GM13977 (cell line): ENCODE results near the gene THOP1.

Source experiments
- DNase-seq: peaks from one replicate; pipeline ENCODE4 v3.0.0; 2012; ENCODE audit warnings: low spot score
- CTCF ChIP-seq: IDR thresholded peaks from 2 replicates; pipeline ENCODE4 v1.5.1; 2012; ENCODE audit warnings: mild to moderate bottlenecking, control low read depth; ENCODE audit not compliant: insufficient read depth; ENCODE audit errors: extremely low read depth, missing control alignments
- in situ Hi-C: fragments of 300-500 bp; cut with MboI; formaldehyde crosslinking; loops from one replicate; pipeline ENCODE4 v1.12.0; 2022; ENCODE audit warnings: low sequenced_read_pairs, low pct_unique_long_range_greater_than_20kb, mixed read lengths, inconsistent platforms; ENCODE audit not compliant: unreplicated experiment

Gene THOP1

GRCh38 chr19:2853015-2853606, 67.8 kb downstream of the THOP1 start:
- in situ Hi-C loops, result no loop called here
- TF ChIP-seq CTCF, result no peak
- no peak for DNase-seq

GRCh38 chr19:2854849-2855248, 69.5 kb downstream of the THOP1 start:
- no peak for DNase-seq
- TF ChIP-seq CTCF, result no peak
- in situ Hi-C loops, result no loop called here

GRCh38 chr19:2856457-2857050, 71.3 kb downstream of the THOP1 start:
- in situ Hi-C loops, result no loop called here
- no peak for TF ChIP-seq CTCF
- no peak for DNase-seq

- no peak for DNase-seq
- in situ Hi-C loops, result no loop called here
- no peak for TF ChIP-seq CTCF
These were observed 73.6 kb downstream of the THOP1 start for GRCh38 chr19:2858864-2859263.

GRCh38 chr19:2863816-2864215, 78.5 kb downstream of the THOP1 start:
- no peak for DNase-seq
- in situ Hi-C loops, result no loop called here
- no peak for TF ChIP-seq CTCF
